Thyroid gland (tissue), 4 donors: ENCODE data around the gene ASPSCR1.

ENCODE experiments used
- POLR2A ChIP-seq, 2 donors: fragments of 450-650 bp; IDR thresholded peaks; one replicate each; pipeline ENCODE4 v1.6.1; 2017; ENCODE audit warnings: antibody characterized with exemption in 2 of 2, mild to moderate bottlenecking in 2 of 2, moderate library complexity in 1 of 2
- TF ChIP-seq, protein P1 (sequence below), 6 experiments: fragments of 200-600 bp in 3 of 6; fragments of 450-650 bp in 3 of 6; sonication (generic) in 3 of 6; IDR thresholded peaks; one replicate each; pipeline ENCODE4 v1.5.1; 2016 to 2019; ENCODE audit warnings: antibody characterized with exemption in 6 of 6, mild to moderate bottlenecking in 2 of 6, inconsistent platforms in 1 of 6, moderate library complexity in 1 of 6

DNA sequence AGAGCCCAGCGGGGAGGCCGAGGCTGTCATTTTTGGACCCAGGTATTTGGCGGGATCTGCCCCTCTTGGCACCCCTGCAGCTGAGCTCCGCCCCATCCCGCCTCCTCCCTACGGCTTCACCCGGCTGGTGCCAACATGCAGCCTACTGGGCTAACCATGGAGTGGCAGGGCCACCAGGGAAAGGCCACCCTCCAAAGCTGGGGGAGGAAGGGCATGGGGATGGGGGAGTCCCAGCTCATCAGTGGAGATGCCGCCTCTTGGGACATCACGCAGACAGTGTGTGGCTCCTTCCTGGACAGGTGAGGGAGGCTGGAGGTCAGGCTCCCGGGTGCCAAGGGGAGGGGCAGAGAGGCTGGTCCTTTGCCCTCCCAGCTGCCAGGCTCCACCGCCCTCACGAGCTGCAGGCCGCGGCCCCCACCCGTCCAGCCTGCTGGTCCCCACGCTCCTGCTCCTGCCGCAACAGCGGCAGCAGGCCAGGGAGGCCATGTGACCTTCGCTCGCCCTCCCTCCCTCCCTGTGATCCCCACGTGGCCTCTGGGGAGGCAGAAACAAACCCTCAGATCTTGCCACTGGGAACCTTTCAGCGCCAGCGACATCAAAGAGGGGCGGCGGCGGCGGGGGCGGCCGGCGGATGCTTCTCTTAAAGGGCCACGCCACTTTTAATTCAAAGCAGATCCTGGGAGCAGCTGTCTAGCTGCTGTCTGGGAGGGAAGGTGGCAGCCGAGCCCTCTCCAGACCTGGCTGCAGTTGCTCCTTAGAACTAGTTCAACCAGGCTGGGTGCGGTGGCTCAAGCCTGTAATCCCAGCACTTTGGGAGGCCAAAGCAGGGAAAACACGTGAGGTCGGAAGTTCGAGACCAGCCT, 9.7 kb upstream of the ASPSCR1 start:
- no peak for TF ChIP-seq POLR2A (IDR thresholded peaks at IDR 0.05)
- TF ChIP-seq, protein P1, sequence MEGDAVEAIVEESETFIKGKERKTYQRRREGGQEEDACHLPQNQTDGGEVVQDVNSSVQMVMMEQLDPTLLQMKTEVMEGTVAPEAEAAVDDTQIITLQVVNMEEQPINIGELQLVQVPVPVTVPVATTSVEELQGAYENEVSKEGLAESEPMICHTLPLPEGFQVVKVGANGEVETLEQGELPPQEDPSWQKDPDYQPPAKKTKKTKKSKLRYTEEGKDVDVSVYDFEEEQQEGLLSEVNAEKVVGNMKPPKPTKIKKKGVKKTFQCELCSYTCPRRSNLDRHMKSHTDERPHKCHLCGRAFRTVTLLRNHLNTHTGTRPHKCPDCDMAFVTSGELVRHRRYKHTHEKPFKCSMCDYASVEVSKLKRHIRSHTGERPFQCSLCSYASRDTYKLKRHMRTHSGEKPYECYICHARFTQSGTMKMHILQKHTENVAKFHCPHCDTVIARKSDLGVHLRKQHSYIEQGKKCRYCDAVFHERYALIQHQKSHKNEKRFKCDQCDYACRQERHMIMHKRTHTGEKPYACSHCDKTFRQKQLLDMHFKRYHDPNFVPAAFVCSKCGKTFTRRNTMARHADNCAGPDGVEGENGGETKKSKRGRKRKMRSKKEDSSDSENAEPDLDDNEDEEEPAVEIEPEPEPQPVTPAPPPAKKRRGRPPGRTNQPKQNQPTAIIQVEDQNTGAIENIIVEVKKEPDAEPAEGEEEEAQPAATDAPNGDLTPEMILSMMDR (IDR thresholded peaks at IDR 0.05): no peak
